GM12878 (cell line): Measurements from ENCODE around the gene DUSP12.

ENCODE experiments used
- ASH2L ChIP-seq: fragments of 300-600, 200-600 bp; sonication (generic); IDR thresholded peaks from 2 replicates; pipeline ENCODE4 v1.6.1; 2017; ENCODE audit warnings: low read depth, mild to moderate bottlenecking, borderline replicate concordance
- CEBPB ChIP-seq, 2 experiments: fragments of 150-350 bp in 1 of 2; IDR thresholded peaks; 2 replicates each; pipeline ENCODE4 v1.6.1; 2012 to 2014; ENCODE audit warnings: low read depth in 2 of 2, low read length in 2 of 2, borderline replicate concordance in 1 of 2, inconsistent platforms in 1 of 2
- EP300 ChIP-seq, 2 experiments: fragments of 150-350 bp in 1 of 2; IDR thresholded peaks; 2 replicates each; pipeline ENCODE4 v1.6.1; 2011 to 2012; ENCODE audit warnings: low read depth in 2 of 2, low read length in 2 of 2, borderline replicate concordance in 1 of 2, improper control_type of control experiment in 1 of 2, inconsistent platforms in 1 of 2; ENCODE audit not compliant: control insufficient read depth in 1 of 2
- FOXM1 ChIP-seq: IDR thresholded peaks from 2 replicates; pipeline ENCODE4 v1.6.1; 2012; ENCODE audit warnings: low read depth, mild to moderate bottlenecking, inconsistent platforms, low read length, moderate library complexity
- JUND ChIP-seq: IDR thresholded peaks from 2 replicates; pipeline ENCODE4 v1.6.1; 2012; ENCODE audit warnings: low read depth, mild to moderate bottlenecking, low read length, improper control_type of control experiment, moderate library complexity
- NFIC ChIP-seq: IDR thresholded peaks from 2 replicates; pipeline ENCODE4 v1.6.1; 2012; ENCODE audit warnings: low read depth, mild to moderate bottlenecking, inconsistent platforms, low read length, moderate library complexity
- NR2C1 ChIP-seq: fragments of 450-650 bp; IDR thresholded peaks from 2 replicates; pipeline ENCODE4 v1.6.1; 2017; ENCODE audit warnings: antibody characterized with exemption, mild to moderate bottlenecking, moderate library complexity
- POLR2A ChIP-seq: IDR thresholded peaks from 2 replicates; pipeline ENCODE4 v1.6.1; 2011; ENCODE audit warnings: low read depth, mild to moderate bottlenecking, low read length
- ZNF274 ChIP-seq: IDR thresholded peaks from one replicate; pipeline ENCODE4 v1.8.0; 2011; ENCODE audit not compliant: insufficient read length, insufficient read depth
- TF ChIP-seq, protein P1 (sequence below), 3 experiments: IDR thresholded peaks in 2 of 3; conservative IDR thresholded peaks in 1 of 3; 2 replicates each; pipeline ENCODE4 v1.5.1; 2011; ENCODE audit warnings: low read depth in 3 of 3, low read length in 3 of 3, mild to moderate bottlenecking in 3 of 3, control low read depth in 2 of 3, moderate library complexity in 2 of 3, inconsistent platforms in 1 of 3, mixed read lengths in 1 of 3; ENCODE audit not compliant: control insufficient read depth in 2 of 3, insufficient read depth in 1 of 3; ENCODE audit errors: extremely low read depth in 1 of 3
- TF ChIP-seq, protein P2 (sequence below): fragments of 450-650 bp; IDR thresholded peaks from 2 replicates; pipeline ENCODE4 v1.6.1; 2016; ENCODE audit warnings: mild to moderate bottlenecking

DNA sequence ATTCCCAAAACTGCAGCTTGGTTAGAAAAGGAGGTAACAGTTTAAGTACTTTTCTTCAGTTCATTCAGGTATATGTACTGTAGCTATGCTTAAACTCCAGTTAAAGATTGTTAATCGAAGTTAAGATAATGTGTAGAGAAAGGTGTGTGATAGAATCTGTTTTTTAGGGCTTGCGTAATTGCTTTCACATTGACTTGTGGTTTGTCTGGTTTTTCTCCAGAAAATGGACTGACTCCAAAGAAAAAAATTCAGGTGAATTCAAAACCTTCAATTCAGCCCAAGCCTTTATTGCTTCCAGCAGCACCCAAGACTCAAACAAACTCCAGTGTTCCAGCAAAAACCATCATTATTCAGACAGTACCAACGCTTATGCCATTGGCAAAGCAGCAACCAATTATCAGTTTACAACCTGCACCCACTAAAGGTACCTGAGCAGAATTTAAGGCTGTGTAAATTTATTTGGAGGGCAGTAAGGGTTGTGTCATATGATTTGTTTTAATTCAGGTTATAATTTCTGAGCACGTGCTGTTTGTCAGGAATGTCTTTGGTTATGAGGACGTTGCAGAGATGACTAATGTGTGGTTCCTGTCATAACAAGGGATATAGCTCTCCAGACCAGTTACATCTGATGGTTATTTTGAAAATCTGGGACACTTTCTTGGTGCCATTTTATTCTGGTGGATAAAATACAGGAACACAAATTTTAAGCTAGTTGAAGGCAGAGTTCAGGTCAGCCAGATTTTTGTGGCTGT lies 42.5 kb downstream of the DUSP12 start:
- TF ChIP-seq EP300 (IDR thresholded peaks at IDR 0.05; ENCODE audit: borderline replicate concordance in 1 of 2, control insufficient read depth in 1 of 2, low read depth in 2 of 2, low read length in 2 of 2) (no peak), JUND (no peak), FOXM1 (no peak), CEBPB (IDR thresholded peaks at IDR 0.05; ENCODE audit: borderline replicate concordance in 1 of 2, low read depth in 2 of 2, low read length in 2 of 2) (no peak), NR2C1 (no peak), NFIC (no peak), ASH2L (no peak), POLR2A (no peak), ZNF274 (no peak)
- TF ChIP-seq, protein P1, sequence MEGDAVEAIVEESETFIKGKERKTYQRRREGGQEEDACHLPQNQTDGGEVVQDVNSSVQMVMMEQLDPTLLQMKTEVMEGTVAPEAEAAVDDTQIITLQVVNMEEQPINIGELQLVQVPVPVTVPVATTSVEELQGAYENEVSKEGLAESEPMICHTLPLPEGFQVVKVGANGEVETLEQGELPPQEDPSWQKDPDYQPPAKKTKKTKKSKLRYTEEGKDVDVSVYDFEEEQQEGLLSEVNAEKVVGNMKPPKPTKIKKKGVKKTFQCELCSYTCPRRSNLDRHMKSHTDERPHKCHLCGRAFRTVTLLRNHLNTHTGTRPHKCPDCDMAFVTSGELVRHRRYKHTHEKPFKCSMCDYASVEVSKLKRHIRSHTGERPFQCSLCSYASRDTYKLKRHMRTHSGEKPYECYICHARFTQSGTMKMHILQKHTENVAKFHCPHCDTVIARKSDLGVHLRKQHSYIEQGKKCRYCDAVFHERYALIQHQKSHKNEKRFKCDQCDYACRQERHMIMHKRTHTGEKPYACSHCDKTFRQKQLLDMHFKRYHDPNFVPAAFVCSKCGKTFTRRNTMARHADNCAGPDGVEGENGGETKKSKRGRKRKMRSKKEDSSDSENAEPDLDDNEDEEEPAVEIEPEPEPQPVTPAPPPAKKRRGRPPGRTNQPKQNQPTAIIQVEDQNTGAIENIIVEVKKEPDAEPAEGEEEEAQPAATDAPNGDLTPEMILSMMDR (IDR thresholded peaks at IDR 0.05 in 2 of 3, conservative IDR thresholded peaks at IDR 0.05 in 1 of 3; ENCODE audit: control insufficient read depth in 2 of 3, extremely low read depth in 1 of 3, insufficient read depth in 1 of 3, low read depth in 3 of 3, low read length in 3 of 3), result no peak
- TF ChIP-seq, protein P2, sequence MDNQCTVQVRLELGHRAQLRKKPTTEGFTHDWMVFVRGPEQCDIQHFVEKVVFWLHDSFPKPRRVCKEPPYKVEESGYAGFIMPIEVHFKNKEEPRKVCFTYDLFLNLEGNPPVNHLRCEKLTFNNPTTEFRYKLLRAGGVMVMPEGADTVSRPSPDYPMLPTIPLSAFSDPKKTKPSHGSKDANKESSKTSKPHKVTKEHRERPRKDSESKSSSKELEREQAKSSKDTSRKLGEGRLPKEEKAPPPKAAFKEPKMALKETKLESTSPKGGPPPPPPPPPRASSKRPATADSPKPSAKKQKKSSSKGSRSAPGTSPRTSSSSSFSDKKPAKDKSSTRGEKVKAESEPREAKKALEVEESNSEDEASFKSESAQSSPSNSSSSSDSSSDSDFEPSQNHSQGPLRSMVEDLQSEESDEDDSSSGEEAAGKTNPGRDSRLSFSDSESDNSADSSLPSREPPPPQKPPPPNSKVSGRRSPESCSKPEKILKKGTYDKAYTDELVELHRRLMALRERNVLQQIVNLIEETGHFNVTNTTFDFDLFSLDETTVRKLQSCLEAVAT, result no peak
